Stimulated activated naive CD8-positive, alpha-beta T cell treated with anti-CD3 and anti-CD28 coated beads, Interleukin-15, amount 100 ng/mL, for 72 hours (primary cell): ENCODE data around the gene GRHPR.
"Not testable (repeated sequence)": the region's sequence is repeated elsewhere in the genome, so short reads cannot be mapped to it uniquely, and the experiment has no call there.

Experiments
- ATAC-seq: fragments of 150-1000 bp; cut with Tn5 transposase; 2 replicates; pipeline ENCODE4 v1.10.0; 2021; ENCODE audit warnings: mild to moderate bottlenecking, moderate library complexity
- DNase-seq, 2 donors: peaks; one replicate each; pipeline ENCODE4 v3.0.0; 2021 to 2022
- H3K27ac Mint-ChIP-seq, 2 donors: one replicate each; pipeline ENCODE4 v1.8.0; 2022; ENCODE audit warnings: mild to moderate bottlenecking in 2 of 2, mixed read lengths in 2 of 2, moderate library complexity in 2 of 2
- H3K27me3 Mint-ChIP-seq: one replicate; pipeline ENCODE4 v1.8.0; 2022; ENCODE audit warnings: mixed read lengths
- H3K4me1 Mint-ChIP-seq: one replicate; pipeline ENCODE4 v1.8.0; 2022; ENCODE audit warnings: mild to moderate bottlenecking, mixed read lengths
- H3K4me3 Mint-ChIP-seq, 2 donors: one replicate each; pipeline ENCODE4 v1.8.0; 2022; ENCODE audit warnings: mild to moderate bottlenecking in 2 of 2, mixed read lengths in 2 of 2, moderate library complexity in 1 of 2
- H3K9me3 Mint-ChIP-seq, 2 donors: one replicate each; pipeline ENCODE4 v1.8.0; 2022; ENCODE audit warnings: mixed read lengths in 2 of 2

The GRHPR gene

GRCh38 chr9:37467530-37467929, 45.0 kb downstream of the GRHPR start:
- not testable (repeated sequence) for H3K27me3 Mint-ChIP-seq, H3K4me3 Mint-ChIP-seq, DNase-seq, ATAC-seq, H3K9me3 Mint-ChIP-seq, H3K27ac Mint-ChIP-seq
- peaks cover 45% of the 10 kb centered on the region for H3K4me1 Mint-ChIP-seq

GRCh38 chr9:37468620-37469019, 46.1 kb downstream of the GRHPR start:
- no peaks in the 10 kb centered on the region for H3K27me3 Mint-ChIP-seq
- H3K4me3 Mint-ChIP-seq, result no peak overlapping the region

GRCh38 chr9:37471942-37472684, 49.6 kb downstream of the GRHPR start:
- peaks cover 11 to 15% of the 10 kb centered on the region in 2 donors for H3K9me3 Mint-ChIP-seq
- H3K27me3 Mint-ChIP-seq, result peaks cover 7% of the 10 kb centered on the region
- H3K27ac Mint-ChIP-seq, result peak overlapping the region; percentile 20 to 67
- ATAC-seq (no peak), DNase-seq (no peak)
- H3K4me3 Mint-ChIP-seq, result peak overlapping the region; percentile 79 to 83
- H3K4me1 Mint-ChIP-seq, result peaks cover 13% of the 10 kb centered on the region

More at GRCh38 chr9:37468620-37469019, 46.1 kb downstream of the GRHPR start:
- DNase-seq (no peak), ATAC-seq (no peak)
- Mint-ChIP-seq H3K4me1 (peaks cover 34% of the 10 kb centered on the region), H3K27ac (no peak overlapping the region), H3K9me3 (peaks cover 2 to 5% of the 10 kb centered on the region in 2 donors)

- DNase-seq, ATAC-seq, H3K4me3 Mint-ChIP-seq, H3K27ac Mint-ChIP-seq: not testable (repeated sequence)
- Mint-ChIP-seq H3K4me1 (peaks cover 13% of the 10 kb centered on the region), H3K27me3 (peaks cover 19% of the 10 kb centered on the region), H3K9me3 (peaks cover 11 to 15% of the 10 kb centered on the region in 2 donors)
Observed at GRCh38 chr9:37473982-37474381, 51.5 kb downstream of the GRHPR start.

GRCh38 chr9:37474438-37474837, 51.9 kb downstream of the GRHPR start:
- DNase-seq (no peak), ATAC-seq (no peak)
- no peak overlapping the region for H3K27ac Mint-ChIP-seq
- peaks cover 11 to 15% of the 10 kb centered on the region in 2 donors for H3K9me3 Mint-ChIP-seq
- H3K4me3 Mint-ChIP-seq, result no peak overlapping the region
- H3K27me3 Mint-ChIP-seq, result peaks cover 19% of the 10 kb centered on the region
- peaks cover 13% of the 10 kb centered on the region for H3K4me1 Mint-ChIP-seq

- Mint-ChIP-seq H3K27me3 (peaks cover 28% of the 10 kb centered on the region), H3K9me3 (peaks cover 11 to 15% of the 10 kb centered on the region in 2 donors), H3K4me3 (no peak overlapping the region), H3K27ac (no peak overlapping the region), H3K4me1 (peaks cover 6% of the 10 kb centered on the region)
- DNase-seq (no peak), ATAC-seq (no peak)
Observed at GRCh38 chr9:37476930-37477329, 54.4 kb downstream of the GRHPR start.

- H3K9me3 Mint-ChIP-seq, result peaks cover 11 to 15% of the 10 kb centered on the region in 2 donors
- H3K27me3 Mint-ChIP-seq, result peaks cover 30% of the 10 kb centered on the region
- not testable (repeated sequence) for DNase-seq, H3K4me1 Mint-ChIP-seq, H3K27ac Mint-ChIP-seq, H3K4me3 Mint-ChIP-seq, ATAC-seq
Observed at GRCh38 chr9:37477443-37477842, 54.9 kb downstream of the GRHPR start.

- H3K4me1 Mint-ChIP-seq, H3K27ac Mint-ChIP-seq, H3K4me3 Mint-ChIP-seq, ATAC-seq, DNase-seq: not testable (repeated sequence)
- Mint-ChIP-seq H3K9me3 (peaks cover 11 to 15% of the 10 kb centered on the region in 2 donors), H3K27me3 (peaks cover 30% of the 10 kb centered on the region)
Observed at GRCh38 chr9:37477987-37478619, 55.6 kb downstream of the GRHPR start.

GRCh38 chr9:37480759-37481158, 58.3 kb downstream of the GRHPR start:
- ATAC-seq (no peak), DNase-seq (no peak)
- Mint-ChIP-seq H3K9me3 (no peaks in the 10 kb centered on the region), H3K4me3 (no peak overlapping the region), H3K4me1 (peaks cover 10% of the 10 kb centered on the region), H3K27me3 (peaks cover 30% of the 10 kb centered on the region), H3K27ac (no peak overlapping the region)

- Mint-ChIP-seq H3K27me3 (peaks cover 11% of the 10 kb centered on the region), H3K27ac (peak within 1 kb of the TSS; percentile 99), H3K9me3 (no peaks in the 10 kb centered on the region), H3K4me1 (peaks cover 44% of the 10 kb centered on the region), H3K4me3 (peak within 1 kb of the TSS; percentile 96 to 99)
- ATAC-seq (peak; percentile 95), DNase-seq (peak; percentile 96 to 97)
Observed at GRCh38 chr9:37485389-37486255, 63.1 kb downstream of the GRHPR start, which contains the start of gene POLR1E. TSS of gene POLR1E (plus strand) at chr9:37485948. CDS start at chr9:37486048, 100 bp downstream.

GRCh38 chr9:37486256-37486615, 63.7 kb downstream of the GRHPR start:
- DNase-seq (peak in 1 of 2 donors; percentile 16), ATAC-seq (no peak)
- peak overlapping the region; percentile 96 to 99 for H3K4me3 Mint-ChIP-seq
- H3K27ac Mint-ChIP-seq, result peak overlapping the region; percentile 99
- H3K4me1 Mint-ChIP-seq, result peaks cover 45% of the 10 kb centered on the region
- H3K9me3 Mint-ChIP-seq, result no peaks in the 10 kb centered on the region
- H3K27me3 Mint-ChIP-seq, result peaks cover 9% of the 10 kb centered on the region
